ENCODE results near the gene ZDHHC4. TPM values are rescaled to one million over a fixed set of nuclear protein-coding genes. Genes with fewer than 3 reads are reported as not detected.

The ZDHHC4 gene
- total and polyA plus RNA-seq, 2 of the 13 experiments (the other 11 are each of a cell fraction or from before 2014, with no cell fraction given), result 83.2 to 188 TPM

- TF ChIP-seq ATF5 (CRISPR knock-in tag; IDR thresholded peaks at IDR 0.05; ENCODE audit: low read depth), result no peak
- 0 out of 2 replicates have a peak, but pooled peaks have one; percentile 26 for TF ChIP-seq UBTF (CRISPR knock-in tag; IDR thresholded peaks at IDR 0.05)
- TF ChIP-seq ZFP90 (CRISPR knock-in tag; IDR thresholded peaks at IDR 0.05; ENCODE audit: borderline replicate concordance), result no peak
- TF ChIP-seq CREBL2 (CRISPR knock-in tag; IDR thresholded peaks at IDR 0.05; ENCODE audit: borderline replicate concordance), result no peak
- TF ChIP-seq WIZ (CRISPR knock-in tag; IDR thresholded peaks at IDR 0.05), result no peak
- 0 out of 2 replicates have a peak, but pooled peaks have one; percentile 15 for TF ChIP-seq NR2F6 (IDR thresholded peaks at IDR 0.05)
- peak; percentile 59; the same call in 1 of the 2 replicates for TF ChIP-seq NR2F6 (CRISPR knock-in tag; IDR thresholded peaks at IDR 0.05)
- TF ChIP-seq ZNF281 (CRISPR knock-in tag; IDR thresholded peaks at IDR 0.05; ENCODE audit: borderline replicate concordance), result no peak
- no peak for TF ChIP-seq SNAPC2 (CRISPR knock-in tag; IDR thresholded peaks at IDR 0.05)
- peak; percentile 78 for TF ChIP-seq SIX4 (CRISPR knock-in tag; IDR thresholded peaks at IDR 0.05)
- TF ChIP-seq ASH2L (IDR thresholded peaks at IDR 0.05; ENCODE audit: insufficient read length, low read depth, low read length), result no peak
- TF ChIP-seq ZNF362 (CRISPR knock-in tag; IDR thresholded peaks at IDR 0.05; ENCODE audit: borderline replicate concordance), result peak; percentile 74
- no peak for TF ChIP-seq CBFB (CRISPR knock-in tag; IDR thresholded peaks at IDR 0.05)
- no peak for TF ChIP-seq JUNB (CRISPR knock-in tag; IDR thresholded peaks at IDR 0.05; ENCODE audit: borderline replicate concordance)
- no peak for TF ChIP-seq DMTF1 (CRISPR knock-in tag; IDR thresholded peaks at IDR 0.05)
These were observed 6.0 kb upstream of the ZDHHC4 start (continued) for GRCh38 chr7:6571160-6571779.
